Left colon (tissue), 2 donors: ENCODE data around the gene RAB3IP. TPM values are rescaled to one million over a fixed set of nuclear protein-coding genes. Genes with fewer than 3 reads are reported as not detected.
"Not testable (repeated sequence)": the region's sequence is repeated elsewhere in the genome, so short reads cannot be mapped to it uniquely, and the experiment has no call there.

Source experiments
- ATAC-seq: fragments of 200-7000 bp; cut with Tn5 transposase; one replicate; pipeline ENCODE4 v1.9.1; 2020; ENCODE audit warnings: mild to moderate bottlenecking, moderate library complexity
- DNase-seq, 2 donors: peaks; one replicate each; pipeline ENCODE4 v3.0.0-alpha.2; 2020
- intact Hi-C, 2 donors: fragments of 100-400 bp; cut with DNase I in 1 of 2; cut with micrococcal nuclease in 1 of 2; formaldehyde crosslinking; loops; one replicate each; pipeline versions ENCODE4 v1.11.2 to v1.14.0; 2022; cut with DNase I, micrococcal nuclease
- total RNA-seq, 2 donors: library from RNA; stranded (reverse); fragmentation: NEBNext Ultra II Directional; extraction: Animal tissue kit (Norgen Biotek cat#: 25700); gene quantifications; one replicate each; pipeline ENCODE4 v1.2.1, GENCODE V29; 2021
- donor health status: DM: no; HTN: no; CAD: no.
- donor health status: DM: yes; HTN: yes; CAD: no.

Gene RAB3IP
- total RNA-seq, 2 donors from 2014 or later = 37.3 to 45.1 TPM

DNA sequence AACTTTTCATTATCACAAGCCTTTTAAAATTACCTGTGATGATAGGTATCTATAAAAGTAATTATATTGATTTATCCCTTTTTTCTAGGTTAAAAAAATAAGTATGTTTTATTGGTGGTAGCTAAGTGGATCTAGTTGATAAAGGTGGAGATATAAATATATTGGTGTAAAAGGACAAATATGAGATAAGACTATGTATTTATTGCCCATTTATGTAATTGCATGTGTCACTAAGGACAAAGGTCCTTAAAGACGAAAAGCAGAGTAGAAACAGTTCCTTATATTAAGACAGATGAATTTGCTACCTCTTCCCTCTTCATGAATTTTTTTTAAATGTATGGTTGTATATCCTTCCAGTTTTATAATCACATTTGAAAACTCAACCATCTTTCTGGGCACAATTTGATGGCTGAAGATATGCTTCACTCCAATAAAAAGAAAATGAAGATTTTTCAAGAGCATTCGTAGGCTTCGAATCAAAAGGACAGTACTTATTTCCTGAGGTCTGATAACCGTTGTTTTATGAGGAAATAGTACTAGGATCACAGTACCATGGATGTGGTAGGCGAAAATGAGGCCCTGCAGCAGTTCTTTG lies 86.4 kb downstream of the RAB3IP start, which contains the start of gene MYRFL:
Gene MYRFL, plus strand, starts transcription at position 262 of the 595 bp plus-strand sequence. Its CDS starts 291 bp downstream, at position 553.
- intact Hi-C loops = no loop called here
- no peak for DNase-seq
- ATAC-seq = peak; percentile 71

DNA sequence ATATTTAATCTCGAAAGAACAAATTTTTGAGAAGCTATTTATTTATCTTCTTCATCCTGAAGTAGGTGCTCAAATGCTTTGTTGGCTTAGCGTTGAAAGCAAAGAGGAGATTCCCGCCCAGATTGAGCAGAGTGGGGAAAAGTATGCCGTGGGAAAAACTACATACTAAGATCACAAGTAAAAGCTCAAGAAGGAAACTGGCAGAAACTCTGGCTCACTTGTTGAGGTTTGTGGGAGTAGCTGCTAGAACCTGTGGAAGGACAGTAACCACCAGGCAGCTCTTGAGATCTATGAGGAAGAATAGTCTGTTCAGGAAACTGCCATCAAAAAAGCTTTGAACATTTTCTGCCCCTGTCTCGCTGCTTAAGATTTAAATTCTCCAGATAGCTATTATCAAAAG lies 90.2 kb downstream of the RAB3IP start:
- intact Hi-C loops = no loop called here
- no peak for ATAC-seq

DNA sequence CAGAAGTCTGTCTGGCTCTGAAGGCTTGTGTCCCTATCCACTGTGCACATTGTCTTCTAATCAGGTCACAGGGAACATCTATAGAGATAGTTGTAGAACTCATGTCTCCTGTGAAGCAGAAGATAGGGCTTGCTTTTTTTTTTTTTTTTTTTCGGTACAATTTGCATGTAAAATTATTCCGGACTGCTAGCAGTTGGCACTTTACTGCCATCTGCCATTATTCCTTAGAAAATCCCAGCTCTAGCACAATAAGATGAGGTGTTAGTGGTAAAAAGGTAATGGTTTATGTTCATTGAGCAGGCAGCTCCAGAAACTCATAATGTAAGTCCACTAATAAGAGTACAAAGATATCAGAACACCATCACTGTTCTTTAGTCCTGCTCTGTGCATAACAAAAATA lies 95.0 kb downstream of the RAB3IP start:
- no peak for ATAC-seq
- no peak for DNase-seq
- intact Hi-C loops = no loop called here

More for the DNA sequence above, 90.2 kb downstream of the RAB3IP start:
- DNase-seq = no peak

DNA sequence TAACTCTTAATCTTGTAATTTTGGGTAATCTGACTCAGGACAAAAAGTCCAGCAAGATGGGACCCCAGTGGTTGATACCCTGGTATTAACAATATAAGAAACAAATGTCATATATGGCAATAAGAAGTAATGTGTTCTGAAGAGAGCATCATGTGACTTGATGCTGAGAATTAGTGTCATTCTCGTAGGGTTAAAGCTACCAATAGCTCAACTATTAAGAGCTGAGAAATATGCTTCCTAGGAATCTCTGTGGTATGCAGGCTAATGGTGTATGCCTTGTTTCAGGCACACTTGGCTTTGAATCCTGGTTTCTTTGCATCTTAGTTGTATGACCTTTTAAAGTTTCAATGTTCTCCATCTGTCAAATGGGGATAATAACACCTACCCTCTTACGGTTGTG lies 95.5 kb downstream of the RAB3IP start:
- ATAC-seq (no peak), DNase-seq (no peak)
- intact Hi-C loops = no loop called here

DNA sequence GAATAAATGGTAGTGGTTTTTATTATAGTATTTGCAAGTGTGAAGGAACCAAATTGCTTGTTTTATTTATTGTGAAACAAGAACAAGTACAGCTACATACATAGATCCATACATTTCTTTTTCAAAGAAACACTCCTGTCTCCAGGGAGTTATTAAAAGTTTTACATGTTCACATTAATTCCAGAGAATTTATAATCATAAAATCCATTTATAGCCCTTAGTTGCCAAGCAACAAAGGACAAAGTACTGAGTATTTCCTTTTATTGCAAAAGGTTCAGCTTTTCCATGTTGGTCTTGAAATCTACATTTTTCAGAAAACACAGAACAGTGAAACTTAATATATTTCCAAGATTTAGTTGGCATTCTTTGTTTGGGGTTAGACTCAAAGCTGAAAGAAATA lies 95.9 kb downstream of the RAB3IP start:
- ATAC-seq = no peak
- intact Hi-C loops = no loop called here
- DNase-seq = no peak

DNA sequence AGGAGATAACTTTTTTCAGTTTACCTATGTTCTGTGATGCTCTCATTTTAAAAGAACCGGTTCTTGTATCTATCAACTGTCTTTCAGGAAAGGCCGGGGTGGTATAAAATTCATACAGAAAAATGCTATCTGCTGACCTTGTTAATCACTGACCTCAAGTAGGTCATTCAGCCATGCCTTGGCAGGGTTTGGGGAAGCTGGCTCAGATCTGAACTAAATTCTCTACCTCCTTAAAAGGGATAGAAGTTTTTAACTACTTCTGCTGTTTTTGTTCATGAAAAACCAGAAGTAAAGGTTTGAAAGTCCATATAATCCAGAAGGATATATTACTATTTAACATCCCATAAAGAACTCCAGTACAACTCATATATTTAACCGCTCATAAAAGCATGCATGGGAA lies 96.4 kb downstream of the RAB3IP start:
- ATAC-seq (no peak), DNase-seq (no peak)
- intact Hi-C loops = no loop called here

DNA sequence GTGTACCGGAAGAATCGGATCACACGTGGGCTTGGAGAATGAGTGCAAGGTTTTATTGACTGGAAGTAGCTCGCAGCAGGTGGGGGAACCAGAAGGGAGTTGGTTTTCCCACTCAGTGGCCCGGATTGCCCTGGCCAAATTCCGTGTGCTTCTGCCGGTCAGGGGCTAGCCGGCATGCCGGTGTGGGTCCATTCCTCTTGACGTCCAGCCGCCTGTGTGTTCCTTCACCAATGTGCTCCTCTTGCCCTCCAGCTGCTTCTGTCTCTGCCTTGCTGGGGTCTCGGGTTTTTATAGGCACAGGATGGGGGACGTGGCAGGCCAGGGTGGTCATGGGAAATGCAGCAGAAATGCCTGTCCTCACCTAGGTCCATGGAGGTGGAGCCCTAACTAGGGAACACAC lies 97.4 kb downstream of the RAB3IP start:
- ATAC-seq (no peak), DNase-seq (no peak)
- intact Hi-C loops = no loop called here

DNA sequence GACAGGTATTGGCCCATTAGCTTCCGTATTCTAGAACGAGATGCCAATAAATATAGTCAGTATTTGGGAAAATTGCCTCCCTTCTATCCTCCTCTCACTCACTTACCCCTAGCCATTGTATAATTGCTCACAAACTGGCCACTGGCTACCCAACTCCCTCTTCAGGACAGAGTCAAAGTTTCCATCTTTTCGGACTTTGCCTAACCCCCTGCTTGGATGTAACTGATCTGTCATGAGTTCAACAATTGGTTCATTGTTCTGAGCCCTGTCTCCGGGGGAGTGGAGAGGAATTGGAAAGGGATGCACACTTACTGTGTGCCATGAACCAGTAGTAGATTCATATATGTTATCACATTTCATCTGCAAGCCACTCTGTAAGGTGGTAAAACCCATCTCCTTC lies 98.5 kb downstream of the RAB3IP start:
- DNase-seq (no peak), ATAC-seq (no peak)
- intact Hi-C loops = no loop called here

DNA sequence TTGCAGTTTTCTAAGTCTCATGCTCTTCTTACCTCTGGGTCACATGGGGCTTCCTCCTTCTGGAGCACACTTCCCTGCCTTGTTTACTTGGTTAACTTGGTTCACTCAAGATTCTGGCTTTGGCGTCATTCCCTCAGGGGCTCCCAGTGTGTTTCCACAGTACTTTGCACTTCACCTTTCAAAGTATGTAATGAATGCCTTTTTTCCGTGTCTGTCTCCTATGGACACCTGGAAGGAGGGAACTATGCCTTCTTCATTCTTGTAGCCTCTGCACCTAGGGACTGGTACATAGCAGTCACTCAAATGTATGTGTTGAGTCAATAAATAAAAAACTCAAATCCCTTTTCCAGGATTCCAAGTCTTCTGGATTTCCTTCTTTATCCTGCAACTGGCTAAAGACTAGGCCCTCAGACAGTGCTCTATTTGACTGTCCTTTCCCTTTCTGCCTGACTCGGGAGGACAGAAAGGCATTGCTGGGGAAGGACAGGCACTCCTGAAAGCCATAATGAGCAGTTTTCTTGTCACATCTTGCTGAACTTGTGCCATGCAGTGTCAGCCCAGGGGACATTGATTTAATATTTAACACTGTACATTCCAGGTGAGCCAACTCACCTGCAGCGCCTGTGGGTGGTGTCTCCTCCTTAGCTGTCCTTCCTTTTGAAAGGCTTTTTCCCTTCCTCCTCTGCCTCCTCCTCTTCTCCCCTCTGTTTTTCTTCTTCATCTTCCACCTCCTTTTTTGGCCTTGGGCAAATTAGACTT lies 99.2 kb downstream of the RAB3IP start:
- intact Hi-C loops = no loop called here
- ATAC-seq = peak; percentile 87

DNA sequence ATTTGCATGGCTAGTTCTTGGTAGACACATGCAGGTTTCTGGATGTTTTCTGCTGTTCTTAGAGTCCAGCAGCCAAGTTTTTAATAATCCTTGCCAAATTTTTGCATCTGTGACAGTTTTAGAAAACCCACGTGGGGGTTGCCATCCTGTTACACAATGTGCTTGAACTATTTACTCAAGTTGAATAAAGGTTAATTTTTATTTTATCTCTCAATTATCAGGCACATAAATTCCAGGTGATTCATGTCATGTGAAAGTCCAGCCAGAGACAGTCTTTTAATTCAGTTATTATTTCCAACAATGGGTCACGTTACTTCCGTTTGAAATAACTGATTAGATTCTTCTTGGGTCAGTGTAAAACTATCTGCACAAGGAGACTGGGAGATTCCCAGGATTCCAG lies 102.1 kb downstream of the RAB3IP start:
- DNase-seq (no peak), ATAC-seq (no peak)
- intact Hi-C loops = no loop called here

More for the DNA sequence above, 99.2 kb downstream of the RAB3IP start:
- DNase-seq = peak; percentile 24 to 40

DNA sequence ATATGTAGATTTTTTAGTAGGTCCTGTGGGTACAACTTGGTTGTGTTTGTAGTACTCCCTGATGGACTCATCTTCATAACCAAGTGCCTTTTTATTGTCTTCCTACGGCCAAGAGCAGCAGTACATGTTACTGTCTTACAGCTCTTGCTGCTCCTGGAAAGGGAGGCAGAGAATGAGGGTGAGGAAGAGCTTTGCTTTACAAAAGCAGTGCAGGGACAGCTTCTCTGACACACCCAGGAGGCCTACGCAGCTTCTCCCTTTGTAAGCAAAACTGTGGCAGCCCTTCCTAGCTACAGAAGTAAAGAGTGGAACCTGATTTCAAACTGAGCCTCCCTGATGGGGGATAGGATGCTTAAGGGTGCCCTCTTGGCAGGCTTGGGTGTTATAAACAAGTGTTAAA lies 104.9 kb downstream of the RAB3IP start:
- intact Hi-C loops = no loop called here

DNA sequence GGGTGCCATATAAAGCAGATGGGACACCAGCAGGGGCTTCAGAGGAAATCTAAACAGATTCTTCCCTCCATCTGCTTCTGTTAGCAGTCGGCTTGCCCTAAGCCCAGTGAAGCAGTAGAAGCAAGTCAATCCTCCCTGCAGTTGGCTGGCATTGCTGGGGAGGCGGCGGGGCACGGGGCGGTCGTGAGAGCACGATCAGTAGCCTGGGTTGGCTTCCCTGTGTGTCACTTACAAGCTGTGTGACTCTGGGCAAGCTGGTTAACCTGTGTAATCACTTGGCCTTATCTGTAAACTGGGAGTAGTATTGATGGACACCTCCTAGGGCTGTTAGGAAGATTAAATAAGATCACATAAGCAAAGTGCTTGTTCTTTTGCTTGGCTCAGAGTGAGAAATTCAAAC lies 105.8 kb downstream of the RAB3IP start:
- DNase-seq = no peak
- no peak for ATAC-seq
- intact Hi-C loops = no loop called here

More for the DNA sequence above, 104.9 kb downstream of the RAB3IP start:
- no peak for ATAC-seq
- DNase-seq = no peak

DNA sequence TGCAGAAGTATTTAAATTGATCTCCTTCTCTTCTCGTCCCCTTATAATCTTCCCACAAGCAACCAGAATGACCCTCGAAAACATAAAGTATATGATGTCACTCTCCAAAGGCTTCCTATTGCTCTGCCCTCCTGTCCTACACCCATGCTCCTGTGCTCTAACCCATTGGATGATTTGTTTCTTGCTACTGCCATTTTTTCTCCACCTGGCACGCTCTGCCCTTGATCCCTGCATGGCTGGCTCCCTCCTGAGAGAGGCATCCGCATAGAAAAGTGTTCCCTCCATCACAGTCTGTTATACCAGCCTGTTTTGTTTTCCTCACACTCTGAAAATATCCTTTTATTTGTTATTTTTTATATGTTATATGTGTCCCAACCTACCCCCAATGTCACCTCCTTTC lies 106.2 kb downstream of the RAB3IP start:
- no peak for DNase-seq
- intact Hi-C loops = no loop called here
- ATAC-seq = no peak

DNA sequence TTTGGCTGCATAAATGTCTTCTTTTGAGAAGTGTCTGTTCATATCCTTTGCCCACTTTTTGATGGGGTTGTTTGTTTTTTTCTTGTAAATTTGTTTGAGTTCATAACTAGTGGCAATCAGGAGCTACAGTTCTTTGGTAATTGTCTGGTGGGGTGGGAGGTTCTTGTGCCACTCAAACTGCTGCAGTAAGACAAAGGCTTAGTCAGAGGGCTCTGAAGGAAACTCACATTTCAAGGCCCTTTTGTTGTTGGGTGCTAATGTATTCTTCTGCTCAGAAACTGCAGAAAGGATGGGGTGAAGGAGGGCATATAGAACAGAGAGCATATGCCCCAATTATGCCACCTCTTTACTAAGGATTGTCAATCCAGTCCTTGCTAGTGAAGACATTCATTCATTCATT lies 108.3 kb downstream of the RAB3IP start:
- ATAC-seq = no peak
- intact Hi-C loops = no loop called here
- no peak for DNase-seq

DNA sequence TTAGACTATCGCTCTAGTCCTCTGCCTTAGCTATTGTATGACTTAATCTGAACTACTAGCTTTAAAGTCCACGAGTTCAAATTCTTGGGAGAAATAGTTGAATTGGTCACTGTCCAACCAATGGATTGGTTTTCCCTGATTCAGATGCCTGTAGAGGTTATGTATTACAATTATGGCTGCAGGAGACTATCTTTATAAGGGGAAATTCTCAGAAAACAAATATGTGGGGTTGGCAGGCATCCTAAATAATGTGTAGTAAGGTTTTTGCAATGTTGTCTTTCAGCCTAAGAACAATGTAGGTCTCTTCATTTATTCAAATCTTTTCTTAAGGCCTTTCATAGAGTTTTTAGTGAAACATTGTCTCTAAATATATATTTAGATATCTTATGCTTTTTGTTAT lies 113.3 kb downstream of the RAB3IP start:
- intact Hi-C loops = no loop called here
- DNase-seq (no peak), ATAC-seq (no peak)

DNA sequence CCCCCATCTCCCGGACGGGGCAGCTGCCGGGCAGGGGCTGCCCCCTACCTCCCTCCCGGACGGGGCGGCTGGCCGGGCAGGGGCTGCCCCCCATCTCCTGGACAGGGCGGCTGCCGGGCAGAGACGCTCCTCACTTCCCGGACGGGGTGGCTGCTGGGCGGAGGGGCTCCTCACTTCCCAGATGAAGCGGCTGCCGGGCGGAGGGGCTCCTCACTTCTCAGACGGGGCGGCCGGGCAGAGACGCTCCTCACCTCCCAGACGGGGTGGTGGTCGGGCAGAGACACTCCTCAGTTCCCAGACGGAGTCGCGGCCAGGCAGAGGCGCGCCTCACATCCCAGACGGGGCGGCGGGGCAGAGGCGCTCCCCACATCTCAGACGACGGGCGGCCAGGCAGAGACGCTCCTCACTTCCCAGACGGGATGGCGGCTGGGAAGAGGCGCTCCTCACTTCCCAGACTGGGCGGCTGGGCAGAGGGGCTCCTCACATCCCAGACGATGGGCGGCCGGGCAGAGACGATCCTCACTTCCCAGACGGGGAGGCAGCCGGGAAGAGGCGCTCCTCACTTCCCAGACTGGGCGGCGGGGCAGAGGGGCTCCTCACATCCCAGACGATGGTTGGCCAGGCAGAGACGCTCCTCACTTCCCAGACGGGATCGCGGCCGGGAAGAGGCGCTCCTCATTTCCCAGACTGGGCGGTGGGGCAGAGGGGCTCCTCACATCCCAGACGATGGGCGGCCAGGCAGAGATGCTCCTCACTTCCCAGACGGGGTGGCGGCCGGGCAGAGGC lies 114.7 kb downstream of the RAB3IP start:
- intact Hi-C loops, DNase-seq, ATAC-seq: not testable (repeated sequence)

DNA sequence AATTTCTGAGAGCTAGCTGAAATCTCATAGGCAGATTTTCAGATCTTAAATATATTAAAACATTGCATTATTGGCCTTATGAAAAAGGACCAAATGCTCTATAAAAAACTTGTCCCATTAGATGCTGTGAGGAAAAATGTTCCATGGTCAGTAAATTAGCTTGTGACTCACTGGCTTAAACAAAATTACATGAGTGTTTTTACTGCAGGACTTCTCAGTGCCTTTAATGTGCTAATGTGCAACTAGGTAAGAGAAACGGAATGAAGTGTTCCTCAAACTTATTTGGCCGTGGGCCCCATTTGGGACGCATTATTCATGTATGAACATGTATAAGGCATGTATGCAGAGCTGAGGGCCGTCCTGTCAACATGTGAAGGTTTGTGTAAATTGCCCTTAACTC lies 128.0 kb downstream of the RAB3IP start:
- no peak for DNase-seq
- intact Hi-C loops = no loop called here

DNA sequence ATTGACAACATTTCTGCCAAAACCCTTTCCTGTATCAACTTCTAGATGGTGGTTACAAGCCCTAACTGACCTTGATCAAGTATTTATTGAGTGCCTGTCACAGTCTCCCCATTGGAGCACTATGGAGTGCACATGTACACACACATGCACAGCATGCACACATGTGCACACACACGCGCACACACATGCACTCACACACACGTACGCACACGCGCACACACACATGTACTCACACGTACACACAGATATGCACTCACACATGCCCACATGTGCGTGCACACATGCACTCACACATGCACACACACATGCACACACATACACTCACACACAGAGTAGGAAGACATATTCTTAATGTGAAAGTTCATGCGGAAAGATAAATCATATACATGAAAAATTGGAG lies 130.0 kb downstream of the RAB3IP start:
- ATAC-seq = no peak
- intact Hi-C loops = no loop called here

More for the DNA sequence above, 128.0 kb downstream of the RAB3IP start:
- ATAC-seq = no peak

DNA sequence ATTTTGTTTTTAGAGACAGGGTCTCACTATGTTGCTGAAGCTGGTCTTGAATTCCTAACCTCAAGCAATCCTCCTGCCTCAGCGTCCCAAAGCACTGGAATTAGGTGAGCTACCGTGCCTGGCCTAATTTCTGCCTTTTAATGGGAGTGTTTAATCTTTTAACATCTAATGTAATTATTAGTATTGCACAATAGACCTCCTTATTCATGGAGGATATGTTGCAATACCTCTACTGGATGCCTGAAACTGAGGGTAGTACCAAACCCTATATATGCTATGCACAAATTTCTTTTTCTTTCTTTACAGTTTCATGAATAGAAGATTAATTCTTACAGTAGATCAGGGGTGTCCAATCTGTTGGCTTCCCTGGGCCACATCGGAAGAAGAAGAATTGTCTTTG lies 134.1 kb downstream of the RAB3IP start:
- intact Hi-C loops = no loop called here
- DNase-seq = no peak
- ATAC-seq = no peak

More for the DNA sequence above, 130.0 kb downstream of the RAB3IP start:
- DNase-seq = no peak
